A549 (cell line): Measurements from ENCODE around the gene SLC47A2. TPM values are rescaled to one million over a fixed set of nuclear protein-coding genes. Genes with fewer than 3 reads are reported as not detected.

Source experiments
- ATAC-seq, 2 experiments: fragments of 200-7000 bp in 1 of 2; fragments of >200 bp in 1 of 2; cut with Nextera tagmentation in 1 of 2; cut with Tn5 transposase in 1 of 2; 3 replicates each; pipeline versions ENCODE4 v1.8.0 to v1.9.1; 2018 to 2020; ENCODE audit warnings: mild to moderate bottlenecking in 1 of 2, moderate library complexity in 1 of 2
- CTCF ChIA-PET: fragments of 300-600 bp; sonication (Branson Sonifier 250); formaldehyde crosslinking; extraction: SDS; loops from one replicate; lab custom pipeline; 2021; ENCODE audit warnings: antibody characterized with exemption, inconsistent platforms; lab: Yijun Ruan, JAX
- POLR2A ChIA-PET: fragments of 350-600 bp; formaldehyde crosslinking; extraction: SDS; loops from one replicate; lab custom pipeline; 2021; ENCODE audit warnings: antibody characterized with exemption, inconsistent platforms; lab: Yijun Ruan, JAX
- DNase-seq, 2 experiments: peaks; one replicate each; pipeline versions ENCODE4 v3.0.0 to v3.0.0-alpha.2; 2011 to 2016; ENCODE audit warnings: low read depth in 1 of 2, low spot score in 1 of 2
- FAIRE-seq: peaks from 2 replicates; lab custom pipeline; 2011; peaks lifted over from hg19 to GRCh38; lab: Jason Lieb, UNC
- H3K27ac ChIP-seq, 2 experiments: fragments of >200 bp; sonication (Bioruptor Twin); formaldehyde crosslinking; 3 replicates each; pipeline ENCODE4 v1.5.1; 2016 to 2017
- H3K4me1 ChIP-seq: fragments of >200 bp; sonication (Bioruptor Twin); formaldehyde crosslinking; 3 replicates; pipeline ENCODE4 v1.6.1; 2016
- H3K4me2 ChIP-seq: fragments of >200 bp; sonication (Bioruptor Twin); formaldehyde crosslinking; 3 replicates; pipeline ENCODE4 v1.6.1; 2016
- H3K4me3 ChIP-seq: fragments of >200 bp; sonication (Bioruptor Twin); formaldehyde crosslinking; 3 replicates; pipeline ENCODE4 v1.5.1; 2016
- H3K9me3 ChIP-seq: fragments of >200 bp; sonication (Bioruptor Twin); formaldehyde crosslinking; 3 replicates; pipeline ENCODE4 v1.6.1; 2016
- ATOH8 ChIP-seq: fragments of 250-450 bp; sonication (Bioruptor Pico); IDR thresholded peaks from 2 replicates; pipeline ENCODE4 v1.5.0; 2020; ENCODE audit warnings: low read depth, mild to moderate bottlenecking, moderate library complexity
- CBX2 ChIP-seq: fragments of 200-600 bp; sonication (generic); IDR thresholded peaks from 2 replicates; pipeline ENCODE4 v1.6.1; 2016; ENCODE audit warnings: low read depth, mild to moderate bottlenecking, borderline replicate concordance
- CEBPB ChIP-seq, 2 experiments: fragments of >200 bp in 1 of 2; sonication (Bioruptor Twin) in 1 of 2; formaldehyde crosslinking in 1 of 2; IDR thresholded peaks; 2 replicates each; pipeline ENCODE4 v1.6.1; 2012 to 2016
- CTCF ChIP-seq: fragments of >200 bp; sonication (Bioruptor Twin); formaldehyde crosslinking; IDR thresholded peaks from 3 replicates; pipeline ENCODE4 v1.5.1; 2016
- E2F6 ChIP-seq: IDR thresholded peaks from 2 replicates; pipeline ENCODE4 v1.6.1; 2012; ENCODE audit warnings: low read depth, borderline replicate concordance
- ELK1 ChIP-seq: fragments of 150-350 bp; IDR thresholded peaks from 2 replicates; pipeline ENCODE4 v1.6.1; 2014; ENCODE audit warnings: low read depth, mild to moderate bottlenecking, low read length
- JUNB ChIP-seq: fragments of >200 bp; sonication (Bioruptor Twin); formaldehyde crosslinking; IDR thresholded peaks from 2 replicates; pipeline ENCODE4 v1.6.1; 2016
- MYC ChIP-seq: IDR thresholded peaks from 2 replicates; pipeline ENCODE4 v1.6.1; 2012; ENCODE audit warnings: mild to moderate bottlenecking, inconsistent platforms, low read length, improper control_type of control experiment, borderline replicate concordance
- NPAS2 ChIP-seq: fragments of 250-450 bp; sonication (Bioruptor Pico); IDR thresholded peaks from 2 replicates; pipeline ENCODE4 v1.8.0; 2022; ENCODE audit warnings: mild to moderate bottlenecking, moderate library complexity, borderline replicate concordance
- POLR2AphosphoS2 ChIP-seq: conservative IDR thresholded peaks from 2 replicates; pipeline ENCODE4 v1.6.1; 2012; ENCODE audit warnings: low read length, improper control_type of control experiment, inconsistent platforms
- RAD21 ChIP-seq, 2 experiments: fragments of >200 bp in 1 of 2; sonication (Bioruptor Twin) in 1 of 2; formaldehyde crosslinking in 1 of 2; IDR thresholded peaks in 1 of 2; conservative IDR thresholded peaks in 1 of 2; 2 replicates in 1 of 2; 3 replicates in 1 of 2; pipeline ENCODE4 v1.6.1; 2012 to 2018; ENCODE audit warnings: inconsistent platforms in 1 of 2
- SMC3 ChIP-seq: fragments of >200 bp; sonication (Bioruptor Twin); formaldehyde crosslinking; IDR thresholded peaks from 3 replicates; pipeline ENCODE4 v1.6.1; 2018; ENCODE audit warnings: inconsistent platforms
- TFCP2L1 ChIP-seq: fragments of 250-450 bp; sonication (Bioruptor Pico); IDR thresholded peaks from 2 replicates; pipeline ENCODE4 v1.5.0; 2021; ENCODE audit warnings: mild to moderate bottlenecking
- ZC3H11A ChIP-seq: fragments of 450-650 bp; IDR thresholded peaks from 2 replicates; pipeline ENCODE4 v1.6.1; 2014; ENCODE audit warnings: antibody characterized with exemption, mild to moderate bottlenecking
- ZSCAN20 ChIP-seq: fragments of 250-450 bp; sonication (Bioruptor Pico); IDR thresholded peaks from 2 replicates; pipeline ENCODE4 v1.8.0; 2022; ENCODE audit warnings: mild to moderate bottlenecking, moderate library complexity
- WGBS: methylation state at CpG from one replicate; pipeline ENCODE4 v1.1.6; 2017; ENCODE audit errors: missing lambda C conversion rate; 5-methylcytosine and 5-hydroxymethylcytosine counted together
- polyA plus RNA-seq, 4 experiments: library from polyadenylated mRNA; depleted of rRNA in 3 of 4; stranded (reverse); fragments of >200 nt; fragmentation: RNase III in 1 of 4; extraction: RNeasy Plus Mini Kit Qiagen cat#74134 plus additional on column Dnase treatment in 1 of 4; gene quantifications; 2 replicates in 3 of 4; 3 replicates in 1 of 4; pipeline ENCODE4 v1.2.3, GENCODE V29; 2011 to 2017

SLC47A2 gene
- polyA plus RNA-seq, 2 of the 4 experiments (the other 2 are of a cell fraction): 0.13 to 0.27 TPM

DNA sequence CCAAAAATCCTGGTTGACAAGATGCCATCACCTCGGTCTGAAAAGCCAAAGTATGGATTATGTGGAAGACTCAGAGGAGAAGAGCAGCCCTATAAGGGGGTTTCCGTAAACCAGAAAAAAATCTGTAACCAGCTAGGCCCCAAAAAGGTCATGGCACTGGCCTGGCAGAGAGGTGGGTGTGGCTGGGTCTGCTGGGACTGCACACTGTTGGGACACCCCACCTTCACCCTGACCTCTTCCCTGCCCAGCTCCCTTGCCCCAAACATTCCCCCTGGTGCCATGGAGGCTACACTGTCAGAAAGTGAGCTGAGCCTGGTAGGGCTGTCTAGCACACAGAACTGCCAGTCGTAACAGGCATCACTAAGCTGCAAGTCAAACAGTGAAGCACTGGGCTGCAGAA lies 6.5 kb downstream of the SLC47A2 start:
- TF ChIP-seq CTCF (no peak), RAD21 (conservative IDR thresholded peaks at IDR 0.05 in 1 of 2, IDR thresholded peaks at IDR 0.05 in 1 of 2) (no peak), CEBPB (IDR thresholded peaks at IDR 0.05) (no peak), ZC3H11A (no peak), ELK1 (no peak), POLR2AphosphoS2 (no peak), SMC3 (no peak), MYC (no peak), ZSCAN20 (no peak)
- TF ChIP-seq, all 56 proteins: peak for 0
- no peak for FAIRE-seq
- POLR2A ChIA-PET: interaction anchor here (0.7 kb wide), 1 partner anchor 38 kb away, joined by 3 read pairs; the partner anchor contains the start of gene ALDH3A1
- no peak for ATAC-seq
- DNase-seq: no peak
- Histone ChIP-seq H3K27ac (0 out of 6 replicates have a peak overlapping the region, but pooled peaks of 1 of the 2 experiments have one; percentile 18), H3K4me1 (no peaks in the 10 kb centered on the region), H3K4me3 (no peak overlapping the region), H3K4me2 (no peak overlapping the region), H3K9me3 (no peaks in the 10 kb centered on the region)
- CTCF ChIA-PET: interaction anchor here (1.0 to 2.1 kb wide), 7 partner anchors 8 to 53 kb away, joined by 3 to 9 read pairs (median 4); no protein-coding TSS in a partner anchor
- 87% methylated on average over 3 of the region's 3 CpGs for WGBS

GRCh38 chr17:19708431-19709175 lies 7.8 kb downstream of the SLC47A2 start:
- Histone ChIP-seq H3K27ac (no peak overlapping the region), H3K4me2 (no peak overlapping the region), H3K9me3 (no peaks in the 10 kb centered on the region), H3K4me3 (no peak overlapping the region), H3K4me1 (peaks cover 5% of the 10 kb centered on the region; the same call in 1 of the 3 replicates)
- WGBS: 82% methylated on average over 6 of the region's 6 CpGs
- FAIRE-seq (no peak), DNase-seq (no peak), ATAC-seq (peak in 1 of 2 experiments; percentile 8; a peak in 1 of 6 replicates)
- CTCF ChIA-PET: interaction anchor here (1.5 to 2.1 kb wide), 2 partner anchors 10 to 19 kb away, joined by 4 to 9 read pairs; no protein-coding TSS in a partner anchor
- TF ChIP-seq TFCP2L1 (CRISPR knock-in tag) (no peak), ZC3H11A (no peak), JUNB (no peak), NPAS2 (no peak), ATOH8 (no peak), CBX2 (no peak), MYC (no peak), E2F6 (no peak), CTCF (no peak)
- POLR2A ChIA-PET: no interaction called here
